Fibroblast of mammary gland (primary cell): ENCODE measurements around the gene ETFA.

Experiments used
- DNase-seq: peaks from one replicate; pipeline ENCODE4 v3.0.0-alpha.2; 2010; ENCODE audit warnings: low read depth
- H3K4me3 ChIP-seq: 2 replicates; pipeline ENCODE4 v1.5.1; 2011; ENCODE audit warnings: low read depth, mild to moderate bottlenecking, low read length, moderate library complexity; ENCODE audit not compliant: control insufficient read depth
- TF ChIP-seq, protein P1 (sequence below): conservative IDR thresholded peaks from 2 replicates; pipeline ENCODE4 v1.5.1; 2011; ENCODE audit warnings: low read depth, low read length, inconsistent platforms; ENCODE audit not compliant: control insufficient read depth, insufficient read depth

The ETFA gene

DNA sequence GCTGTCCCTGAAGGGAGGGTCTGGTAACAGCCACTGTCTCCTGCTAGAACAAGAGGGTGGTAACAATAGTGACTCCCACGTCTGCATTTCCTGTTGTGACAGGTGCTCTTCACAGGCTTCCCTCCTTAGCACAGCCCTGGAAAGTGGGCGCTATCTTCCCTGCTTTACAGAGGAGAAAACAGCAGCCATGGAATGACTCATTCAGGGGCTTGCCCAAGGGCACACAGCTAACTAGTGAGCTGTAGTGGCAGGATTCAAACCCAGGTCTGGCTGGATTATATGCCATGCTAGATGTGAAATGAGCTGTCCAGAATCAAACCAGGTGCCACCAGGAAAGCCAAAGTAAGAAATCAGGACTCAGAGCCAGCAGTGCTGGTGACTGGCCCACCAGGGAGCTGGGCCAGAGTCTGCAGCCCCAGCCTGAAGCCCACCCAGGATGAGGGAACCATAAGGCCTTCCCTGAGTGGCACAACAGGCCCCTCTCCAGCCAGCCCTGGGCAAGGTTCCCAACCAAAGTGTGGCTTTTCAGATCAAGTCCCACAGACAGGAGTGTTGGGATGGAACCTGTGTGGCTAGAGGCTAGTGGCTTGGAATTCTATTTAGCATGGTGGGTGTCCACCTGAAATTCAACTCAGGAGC, 102.4 kb downstream of the ETFA start:
- no peak for DNase-seq
- TF ChIP-seq, protein P1, sequence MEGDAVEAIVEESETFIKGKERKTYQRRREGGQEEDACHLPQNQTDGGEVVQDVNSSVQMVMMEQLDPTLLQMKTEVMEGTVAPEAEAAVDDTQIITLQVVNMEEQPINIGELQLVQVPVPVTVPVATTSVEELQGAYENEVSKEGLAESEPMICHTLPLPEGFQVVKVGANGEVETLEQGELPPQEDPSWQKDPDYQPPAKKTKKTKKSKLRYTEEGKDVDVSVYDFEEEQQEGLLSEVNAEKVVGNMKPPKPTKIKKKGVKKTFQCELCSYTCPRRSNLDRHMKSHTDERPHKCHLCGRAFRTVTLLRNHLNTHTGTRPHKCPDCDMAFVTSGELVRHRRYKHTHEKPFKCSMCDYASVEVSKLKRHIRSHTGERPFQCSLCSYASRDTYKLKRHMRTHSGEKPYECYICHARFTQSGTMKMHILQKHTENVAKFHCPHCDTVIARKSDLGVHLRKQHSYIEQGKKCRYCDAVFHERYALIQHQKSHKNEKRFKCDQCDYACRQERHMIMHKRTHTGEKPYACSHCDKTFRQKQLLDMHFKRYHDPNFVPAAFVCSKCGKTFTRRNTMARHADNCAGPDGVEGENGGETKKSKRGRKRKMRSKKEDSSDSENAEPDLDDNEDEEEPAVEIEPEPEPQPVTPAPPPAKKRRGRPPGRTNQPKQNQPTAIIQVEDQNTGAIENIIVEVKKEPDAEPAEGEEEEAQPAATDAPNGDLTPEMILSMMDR, result no peak
- no peak overlapping the region for H3K4me3 ChIP-seq

DNA sequence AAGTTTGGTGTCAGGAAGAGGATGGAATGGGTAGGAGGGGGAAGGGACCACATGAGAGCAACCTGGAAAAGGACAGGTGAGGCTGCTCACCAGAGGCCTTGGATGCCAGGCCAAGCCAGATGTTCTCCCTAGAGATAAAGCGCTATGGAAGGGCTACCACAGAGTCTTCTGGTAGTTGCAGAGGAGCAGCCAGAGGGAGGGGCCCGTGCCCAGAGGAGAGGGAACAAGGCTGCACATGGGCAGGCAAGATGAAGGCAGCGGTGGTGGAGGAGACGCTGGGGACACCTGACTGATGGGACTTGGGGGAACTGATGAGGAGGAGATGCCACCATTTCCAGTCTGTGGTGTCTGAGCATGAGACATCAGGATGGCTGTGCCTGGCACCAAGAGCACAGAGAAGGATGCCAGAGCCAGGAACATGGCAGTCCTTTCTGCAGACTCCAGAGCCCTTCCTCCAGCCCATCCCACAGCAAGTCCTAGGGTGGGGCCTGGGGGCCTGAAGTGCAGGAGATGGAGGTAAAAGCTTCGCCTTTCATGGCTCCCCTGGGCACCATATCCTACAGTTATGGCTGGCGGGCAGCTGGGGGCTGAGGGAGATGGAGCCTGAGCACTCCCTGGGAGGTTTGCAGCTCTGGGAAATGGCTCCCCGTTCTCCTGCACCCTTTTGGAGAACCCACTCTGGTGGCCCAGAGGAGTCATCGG, 103.0 kb downstream of the ETFA start:
- H3K4me3 ChIP-seq, result no peak overlapping the region
- TF ChIP-seq, protein P1, result no peak
- DNase-seq, result no peak

DNA sequence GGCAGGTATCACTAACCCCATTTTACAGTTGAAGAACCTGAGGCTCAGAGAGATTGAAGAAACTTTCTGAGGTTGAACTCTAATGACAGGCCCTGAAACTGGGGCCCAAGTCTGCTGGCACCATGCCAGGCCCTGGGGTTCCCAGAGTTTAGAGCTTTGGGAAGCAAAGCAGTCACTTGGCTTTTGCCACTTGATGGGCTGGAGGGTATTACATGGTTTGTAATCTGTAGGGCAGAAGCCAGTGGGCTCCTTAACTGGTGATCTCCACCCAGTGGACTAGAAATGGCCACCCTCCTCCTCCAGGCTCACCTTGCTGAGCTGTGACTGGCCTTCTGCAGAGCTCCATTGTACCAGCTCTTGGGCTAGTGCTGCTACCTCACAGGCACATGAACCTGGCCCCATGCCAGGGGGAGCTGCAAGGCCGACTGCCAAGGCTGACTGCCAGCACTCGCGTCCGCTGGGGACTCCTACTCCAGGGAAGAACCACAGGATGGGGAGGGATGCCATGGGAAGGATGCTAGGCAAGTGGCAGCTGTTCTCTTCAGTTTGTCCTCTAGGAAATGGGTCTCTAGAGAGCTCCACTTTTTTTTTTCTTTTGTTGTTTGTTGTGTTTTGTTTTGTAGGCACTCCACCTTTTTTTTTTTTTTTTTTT, 104.8 kb downstream of the ETFA start:
- no peak overlapping the region for H3K4me3 ChIP-seq
- TF ChIP-seq, protein P1, result no peak
- peak; percentile 54 for DNase-seq

DNA sequence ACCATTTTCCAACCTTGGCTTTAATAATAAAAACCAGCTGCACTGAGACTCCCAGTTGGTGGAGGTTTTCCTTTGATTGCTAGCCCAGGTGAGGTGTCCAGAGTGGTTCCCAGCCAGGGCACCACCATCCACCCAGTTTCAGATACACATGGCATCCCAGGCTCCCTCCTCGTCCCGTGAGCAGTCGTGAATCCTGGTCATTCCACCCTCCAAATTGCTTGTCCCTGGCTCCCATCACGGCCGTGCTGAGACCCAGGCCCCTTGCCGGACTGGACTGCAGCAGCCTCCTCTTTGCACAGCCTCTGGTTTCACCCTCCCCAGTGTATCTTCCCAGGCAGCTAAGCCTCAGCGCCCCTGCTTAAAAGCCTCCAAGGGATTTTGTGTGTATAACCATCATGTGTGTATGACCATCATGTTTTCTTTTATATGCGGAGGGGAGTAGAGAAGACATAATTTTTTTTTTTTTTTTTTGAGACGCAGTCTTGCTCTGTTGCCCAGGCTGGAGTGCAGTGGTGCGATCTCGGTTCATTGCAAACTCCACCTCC, 106.3 kb downstream of the ETFA start:
- no peak overlapping the region for H3K4me3 ChIP-seq
- no peak for DNase-seq
- TF ChIP-seq, protein P1, result no peak

DNA sequence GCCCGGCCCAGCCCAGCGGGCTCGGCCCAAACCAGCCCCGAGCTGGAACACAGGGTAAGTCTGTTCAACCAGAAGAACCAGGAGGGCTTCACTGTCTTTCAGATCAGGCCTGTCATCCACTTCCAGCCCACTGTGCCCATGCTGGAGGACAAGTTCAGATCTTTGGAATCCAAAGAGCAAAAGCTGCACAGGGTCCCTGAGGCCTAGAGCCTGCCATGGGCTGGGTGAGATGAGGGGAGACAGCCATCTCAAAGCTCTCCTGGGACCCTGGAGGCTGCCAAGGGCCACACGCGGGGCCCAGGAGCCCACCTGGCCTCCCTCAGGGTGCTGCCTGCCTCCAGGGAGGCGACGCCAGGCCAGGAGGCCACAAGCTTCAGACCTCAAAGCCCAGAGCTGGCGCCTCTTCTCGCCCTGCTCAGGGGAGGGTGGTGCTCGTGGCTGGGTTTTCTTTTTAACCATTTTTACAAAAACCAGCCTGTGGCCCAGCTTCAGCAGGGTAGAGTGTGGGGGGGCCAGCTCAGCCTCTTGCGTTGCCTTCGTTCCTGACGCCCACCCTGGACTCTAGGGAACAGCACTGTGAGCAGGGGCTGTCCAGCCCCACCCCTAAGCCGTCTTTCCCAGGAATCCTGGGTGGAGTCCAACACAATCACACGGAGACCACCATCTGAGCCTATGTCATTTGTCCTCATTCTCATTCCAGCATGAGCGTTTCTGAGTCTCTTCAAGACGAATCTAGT, 107.0 kb downstream of the ETFA start:
- TF ChIP-seq, protein P1, result no peak
- H3K4me3 ChIP-seq, result no peak overlapping the region
- no peak for DNase-seq

DNA sequence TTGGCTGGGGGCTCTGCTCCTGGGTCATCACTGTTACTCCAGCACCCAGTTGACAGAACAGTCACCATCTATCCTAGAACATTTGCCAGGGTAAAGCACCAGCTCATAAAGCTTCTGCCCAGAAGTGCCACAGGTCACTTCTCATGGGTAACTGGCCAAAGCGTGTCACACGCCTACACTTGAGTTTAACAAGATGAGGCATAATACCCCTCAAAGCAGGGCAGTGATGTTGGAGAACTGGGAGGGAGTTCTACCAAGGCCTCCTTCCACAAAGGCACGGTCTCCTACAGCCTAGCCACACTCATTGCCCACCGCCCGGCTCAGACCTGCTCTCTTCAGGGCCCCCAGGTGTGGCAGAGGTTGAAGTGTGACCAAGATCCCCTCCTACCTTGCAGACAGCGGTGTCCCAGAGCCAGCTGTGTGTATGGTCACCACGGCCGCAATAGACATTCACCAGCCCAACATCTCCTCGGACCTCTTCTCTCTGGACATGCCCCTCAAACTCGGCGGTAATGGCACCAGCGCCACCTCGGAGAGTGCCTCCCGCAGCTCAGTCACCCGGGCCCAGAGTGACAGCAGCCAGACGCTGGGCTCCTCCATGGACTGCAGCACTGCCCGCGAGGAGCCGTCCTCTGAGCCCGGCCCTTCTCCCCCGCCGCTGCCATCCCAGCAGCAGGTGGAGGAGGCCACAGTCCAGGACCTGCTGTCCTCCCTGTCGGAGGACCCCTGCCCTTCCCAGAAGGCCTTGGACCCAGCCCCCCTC, 107.7 kb downstream of the ETFA start:
- DNase-seq, result no peak
- TF ChIP-seq, protein P1, result no peak
- H3K4me3 ChIP-seq, result no peak overlapping the region
